HG03575 (cell line): Measurements from ENCODE around the gene MAP1LC3B2.
"Not testable (repeated sequence)": the region's sequence is repeated elsewhere in the genome, so short reads cannot be mapped to it uniquely, and the experiment has no call there.

Experiments
- ATAC-seq: cut with Tn5 transposase; IDR thresholded peaks from one replicate; pipeline ENCODE4 v1.9.1; 2021; ENCODE audit not compliant: unreplicated experiment, insufficient number of reproducible peaks, low FRiP score; ENCODE audit errors: extremely low read depth

The MAP1LC3B2 gene

GRCh38 chr12:116552773-116553373 lies 6.3 kb upstream of the MAP1LC3B2 start:
- ATAC-seq, result no peak

DNA sequence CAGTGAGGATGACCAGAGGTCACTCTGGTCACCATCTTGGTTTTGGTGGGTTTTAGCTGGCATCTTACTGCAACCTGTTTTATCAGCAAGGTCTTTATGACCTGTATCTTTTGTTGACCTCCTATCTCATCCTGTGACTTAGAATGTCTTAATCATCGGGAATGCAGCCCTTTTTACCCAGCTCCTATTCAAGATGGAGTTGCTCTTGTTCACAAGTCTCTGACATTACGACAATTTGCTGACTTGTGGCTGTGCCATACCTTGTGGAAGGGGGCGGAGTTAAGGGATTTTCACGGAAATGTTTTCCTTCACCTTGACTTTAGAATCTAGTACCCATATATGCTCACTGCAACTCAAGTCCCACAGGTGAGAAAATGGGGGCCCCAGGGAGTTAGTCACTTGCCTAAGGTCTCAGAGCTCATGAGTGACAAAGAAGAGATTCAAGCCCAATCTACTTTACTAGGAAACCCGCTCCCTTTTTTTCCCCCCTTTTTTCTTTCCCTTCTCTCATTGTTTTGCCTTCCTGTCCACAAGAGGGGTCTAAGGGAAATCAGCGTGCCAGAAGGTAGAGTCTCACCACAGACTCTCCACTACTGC lies 2.7 kb upstream of the MAP1LC3B2 start:
- no peak for ATAC-seq

GRCh38 chr12:116556964-116557698 lies 2.0 kb upstream of the MAP1LC3B2 start:
- ATAC-seq, result no peak

DNA sequence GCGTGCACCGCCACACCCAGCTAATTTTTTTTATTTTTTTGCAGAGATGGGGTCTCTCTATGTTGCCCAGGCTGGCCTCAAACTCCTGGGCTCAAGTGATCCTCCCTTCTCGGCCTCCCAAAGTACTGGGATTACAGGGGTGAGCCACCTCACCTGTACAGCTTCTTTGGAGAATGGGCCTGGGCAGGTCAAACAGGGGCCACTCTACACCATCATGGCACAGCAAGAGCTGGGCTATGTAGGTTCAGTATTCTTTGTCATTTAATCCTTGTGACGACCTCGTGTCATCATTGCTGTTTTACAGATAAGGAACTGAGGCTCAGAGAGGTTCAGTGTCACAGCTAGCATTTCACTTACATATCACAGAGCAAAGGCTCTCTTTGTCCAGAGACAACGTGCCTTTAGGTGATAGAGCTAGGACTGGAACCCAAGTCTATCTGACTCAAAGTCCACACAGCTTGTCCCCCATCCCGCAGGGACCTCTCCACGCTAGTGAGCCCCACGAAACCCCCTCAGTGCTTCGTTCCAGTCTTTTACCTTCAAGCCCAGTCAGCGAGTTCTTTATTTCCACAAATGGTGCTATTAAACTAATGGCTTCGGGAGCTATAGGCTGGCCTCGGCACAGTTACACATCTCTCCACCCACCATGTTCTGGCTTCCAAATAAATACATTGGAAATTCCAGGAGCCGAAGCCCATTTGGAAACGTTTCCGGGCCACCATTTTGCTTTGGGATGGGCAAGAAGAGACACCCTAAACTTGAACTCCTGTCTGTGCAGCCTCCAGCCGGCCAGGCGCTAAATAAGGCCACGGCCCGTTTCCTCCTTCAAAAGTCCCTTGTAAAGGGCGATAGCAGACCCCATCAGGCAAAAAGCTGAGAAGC lies 660 bp upstream of the MAP1LC3B2 start:
- ATAC-seq, result no peak

DNA sequence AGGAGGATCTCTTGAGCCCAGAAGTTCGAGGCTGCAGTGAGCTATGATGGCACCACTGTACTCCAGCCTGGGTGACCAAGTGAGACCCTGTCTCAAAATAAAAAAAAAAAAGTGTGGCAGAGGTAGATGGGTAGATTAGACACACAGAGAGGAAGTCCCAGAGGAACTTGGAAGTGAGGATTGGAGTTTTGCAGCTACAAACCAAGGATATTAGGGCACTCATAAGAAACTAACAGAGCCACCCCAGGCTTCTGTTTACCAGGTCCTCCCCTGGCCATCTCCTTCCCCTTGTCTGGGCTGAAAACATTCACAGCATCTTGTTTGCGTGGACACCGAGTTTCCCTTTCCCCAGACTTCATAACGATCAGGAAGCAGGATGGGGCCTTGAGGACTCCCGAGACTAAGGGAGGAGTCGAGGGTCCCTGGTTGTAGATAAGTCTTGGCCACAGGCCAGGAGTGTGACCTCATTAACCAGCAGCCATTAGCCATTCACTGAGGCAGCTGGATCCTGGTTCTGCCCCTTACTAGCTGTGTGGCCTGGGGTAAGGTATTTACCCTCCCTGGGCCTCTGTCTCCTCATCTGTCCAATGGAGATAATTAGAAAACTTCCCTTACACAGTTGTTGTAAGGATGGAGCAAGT lies 2.1 kb downstream of the MAP1LC3B2 start:
- no peak for ATAC-seq

- no peak for ATAC-seq
Observed at GRCh38 chr12:116562090-116562489, 2.9 kb downstream of the MAP1LC3B2 start.

DNA sequence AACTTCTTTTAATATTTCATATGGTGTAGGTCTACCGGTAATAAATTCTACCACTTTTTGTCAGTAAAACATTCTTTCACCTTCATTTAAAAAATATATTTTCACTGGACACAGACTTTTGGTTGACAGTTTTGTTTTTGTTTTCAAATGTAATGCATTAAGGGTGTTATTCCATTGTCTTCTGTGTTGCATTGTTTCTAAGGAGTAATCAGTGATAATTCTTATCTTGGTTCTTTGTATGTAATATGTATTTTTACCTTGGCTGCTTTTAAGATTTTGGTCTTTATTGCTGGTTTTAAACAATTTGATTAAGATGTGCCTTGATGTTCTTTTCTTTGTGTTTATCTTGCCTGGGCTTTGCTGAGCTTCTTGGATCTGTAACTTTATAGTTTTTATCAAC lies 4.1 kb downstream of the MAP1LC3B2 start:
- no peak for ATAC-seq

- ATAC-seq, result no peak
Observed at GRCh38 chr12:116564080-116564479, 4.9 kb downstream of the MAP1LC3B2 start.

- not testable (repeated sequence) for ATAC-seq
Observed at GRCh38 chr12:116565221-116565620, 6.0 kb downstream of the MAP1LC3B2 start.

GRCh38 chr12:116565963-116566362 lies 6.8 kb downstream of the MAP1LC3B2 start:
- ATAC-seq, result no peak

- ATAC-seq, result no peak
Observed at GRCh38 chr12:116568203-116568602, 9.0 kb downstream of the MAP1LC3B2 start.

DNA sequence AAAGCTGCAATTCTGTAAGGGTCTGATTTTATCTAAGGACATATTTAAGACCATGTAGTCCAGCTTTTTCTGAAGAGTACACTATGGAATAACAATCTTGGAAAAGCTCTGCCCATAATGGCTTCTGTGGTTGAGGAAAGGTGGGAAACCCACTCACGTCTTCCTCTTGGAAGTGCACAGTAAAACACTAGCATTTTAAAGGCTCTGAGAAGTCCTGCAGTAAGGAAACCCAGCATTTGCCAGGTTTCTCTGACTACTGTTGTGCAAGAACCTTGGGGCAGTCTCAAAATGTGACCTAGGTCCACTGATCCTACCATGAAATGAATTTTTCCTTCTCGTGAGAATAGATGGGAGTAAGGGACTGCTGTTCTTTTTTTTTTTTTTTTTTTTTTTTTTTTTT lies 11.9 kb downstream of the MAP1LC3B2 start:
- ATAC-seq, result no peak

DNA sequence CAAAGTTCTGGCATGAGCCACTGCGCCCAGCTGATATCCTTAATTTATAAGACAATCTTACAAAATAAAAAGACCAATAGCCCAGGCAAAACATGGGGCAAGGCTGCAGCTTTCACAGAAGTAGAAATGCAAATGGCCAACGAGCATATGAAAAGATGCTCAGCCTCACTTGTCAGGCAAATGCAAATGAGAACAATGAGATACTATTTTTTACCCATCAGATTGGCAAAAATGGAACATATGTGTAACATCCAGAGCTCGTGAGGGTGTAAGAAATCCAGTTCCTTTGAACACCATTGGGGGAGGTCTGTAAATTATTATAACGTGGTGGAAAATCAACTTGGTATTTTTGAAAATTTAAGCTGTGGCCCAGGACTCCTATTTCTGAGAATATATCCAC lies 14.6 kb downstream of the MAP1LC3B2 start:
- no peak for ATAC-seq

GRCh38 chr12:116575754-116576153 lies 16.6 kb downstream of the MAP1LC3B2 start:
- not testable (repeated sequence) for ATAC-seq

- no peak for ATAC-seq
Observed at GRCh38 chr12:116577154-116577561, 18.0 kb downstream of the MAP1LC3B2 start.

- ATAC-seq, result no peak
Observed at GRCh38 chr12:116578051-116578450, 18.9 kb downstream of the MAP1LC3B2 start.

DNA sequence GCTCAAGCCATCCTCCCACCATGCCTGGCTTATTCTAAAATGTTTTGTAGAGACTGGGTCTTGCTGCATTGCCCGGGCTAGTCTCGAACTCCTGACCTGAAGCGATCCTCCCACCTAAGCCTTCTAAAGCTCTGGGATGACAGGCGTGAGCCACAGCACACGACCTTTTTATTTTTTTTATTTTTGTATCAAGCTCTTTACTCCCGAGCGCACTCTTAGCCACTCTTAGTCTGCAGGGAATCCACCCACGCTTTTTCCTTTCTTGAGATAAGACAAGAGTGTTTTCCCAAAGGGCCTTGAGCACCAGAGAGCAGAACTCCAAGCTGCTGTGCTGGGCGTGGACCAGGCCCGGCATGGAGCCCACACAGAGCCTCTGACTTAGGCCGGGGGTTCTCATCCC lies 23.4 kb downstream of the MAP1LC3B2 start:
- ATAC-seq, result no peak

GRCh38 chr12:116583129-116583694 lies 24.0 kb downstream of the MAP1LC3B2 start:
- ATAC-seq, result no peak

- no peak for ATAC-seq
Observed at GRCh38 chr12:116587270-116587669, 28.1 kb downstream of the MAP1LC3B2 start.
